ENCODE measurements around the gene KIAA0825.

KIAA0825 gene

DNA sequence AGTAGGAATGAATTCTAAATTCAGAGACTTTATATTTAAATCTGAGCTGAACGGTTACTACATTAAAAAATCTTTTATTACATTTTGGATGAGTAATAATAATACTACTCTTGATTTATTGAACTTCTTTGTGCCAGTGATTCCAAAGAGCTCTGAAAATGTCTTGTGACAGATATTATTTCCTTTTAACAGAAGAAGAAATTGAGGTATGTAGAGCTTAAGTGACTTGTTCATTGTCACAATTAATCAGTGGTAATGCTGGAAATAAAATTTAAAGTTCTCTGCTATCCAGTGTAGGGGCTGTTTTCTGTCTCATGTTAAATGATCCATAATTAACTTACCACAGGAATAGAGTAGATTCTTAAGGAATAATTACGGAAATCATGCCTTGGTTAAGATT is 335.3 kb downstream of the KIAA0825 start:
- Histone ChIP-seq H3K27ac (ENCODE audit: low read depth, low read length, poor library complexity, severe bottlenecking) (no peak overlapping the region), H3K36me3 (ENCODE audit: insufficient read depth, low read length) (no peaks in the 10 kb centered on the region), H3K9ac (ENCODE audit: low read length) (no peak overlapping the region), H3K4me3 (ENCODE audit: low read depth, low read length, poor library complexity, severe bottlenecking) (no peak overlapping the region), H4K20me1 (ENCODE audit: insufficient read depth, low read length) (no peaks in the 10 kb centered on the region), H3K79me2 (ENCODE audit: insufficient read depth, low read length) (no peaks in the 10 kb centered on the region), H3K4me2 (ENCODE audit: low read length) (no peak overlapping the region), H3K9me2 (ENCODE audit: low read depth, low read length) (no peaks in the 10 kb centered on the region), H2AFZ (ENCODE audit: low read length) (no peak overlapping the region), H3F3A (ENCODE audit: insufficient read depth, low read length) (no peaks in the 10 kb centered on the region), H3K9me3 (ENCODE audit: low read length) (no peaks in the 10 kb centered on the region), H3K27me3 (ENCODE audit: insufficient read depth, low read length) (no peaks in the 10 kb centered on the region), H3K4me1 (ENCODE audit: insufficient read depth, low read length, severe bottlenecking) (no peaks in the 10 kb centered on the region)
- TF ChIP-seq, protein P1, sequence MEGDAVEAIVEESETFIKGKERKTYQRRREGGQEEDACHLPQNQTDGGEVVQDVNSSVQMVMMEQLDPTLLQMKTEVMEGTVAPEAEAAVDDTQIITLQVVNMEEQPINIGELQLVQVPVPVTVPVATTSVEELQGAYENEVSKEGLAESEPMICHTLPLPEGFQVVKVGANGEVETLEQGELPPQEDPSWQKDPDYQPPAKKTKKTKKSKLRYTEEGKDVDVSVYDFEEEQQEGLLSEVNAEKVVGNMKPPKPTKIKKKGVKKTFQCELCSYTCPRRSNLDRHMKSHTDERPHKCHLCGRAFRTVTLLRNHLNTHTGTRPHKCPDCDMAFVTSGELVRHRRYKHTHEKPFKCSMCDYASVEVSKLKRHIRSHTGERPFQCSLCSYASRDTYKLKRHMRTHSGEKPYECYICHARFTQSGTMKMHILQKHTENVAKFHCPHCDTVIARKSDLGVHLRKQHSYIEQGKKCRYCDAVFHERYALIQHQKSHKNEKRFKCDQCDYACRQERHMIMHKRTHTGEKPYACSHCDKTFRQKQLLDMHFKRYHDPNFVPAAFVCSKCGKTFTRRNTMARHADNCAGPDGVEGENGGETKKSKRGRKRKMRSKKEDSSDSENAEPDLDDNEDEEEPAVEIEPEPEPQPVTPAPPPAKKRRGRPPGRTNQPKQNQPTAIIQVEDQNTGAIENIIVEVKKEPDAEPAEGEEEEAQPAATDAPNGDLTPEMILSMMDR (IDR thresholded peaks at IDR 0.05; ENCODE audit: low read length) = no peak
- no peak for TF ChIP-seq EZH2 (IDR thresholded peaks at IDR 0.05; ENCODE audit: borderline replicate concordance, low read length)

DNA sequence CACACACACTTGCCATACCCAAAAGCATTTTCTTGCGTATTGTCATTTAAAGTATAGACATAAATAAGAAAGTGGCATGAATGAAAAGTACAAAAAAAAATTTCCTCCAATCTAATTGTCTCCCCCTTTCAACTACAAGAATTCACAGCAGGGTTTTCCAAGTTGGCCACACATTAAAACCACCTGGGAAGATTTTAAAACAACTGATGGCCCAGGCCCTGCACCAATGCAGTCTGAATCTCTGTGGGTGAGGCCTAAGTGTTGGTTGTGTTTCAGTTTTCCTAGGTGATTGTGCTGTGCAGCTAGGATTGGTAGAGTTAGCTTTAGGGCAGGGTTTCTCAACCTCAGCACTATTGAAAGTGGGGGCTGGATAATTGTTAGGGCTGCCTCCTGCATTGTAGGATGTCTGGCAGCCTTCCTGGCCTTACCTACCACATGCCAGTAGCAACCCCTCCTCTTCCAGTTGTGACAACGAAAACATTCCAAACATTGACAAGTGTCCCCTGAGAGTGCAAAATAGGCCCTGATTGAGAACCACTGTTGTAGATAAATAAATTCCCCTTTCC is 337.1 kb downstream of the KIAA0825 start:
- TF ChIP-seq, protein P1 (IDR thresholded peaks at IDR 0.05; ENCODE audit: low read length) = no peak
- no peak for TF ChIP-seq EZH2 (IDR thresholded peaks at IDR 0.05; ENCODE audit: borderline replicate concordance, low read length)
- H3K4me2 ChIP-seq (ENCODE audit: low read length) = no peak overlapping the region

DNA sequence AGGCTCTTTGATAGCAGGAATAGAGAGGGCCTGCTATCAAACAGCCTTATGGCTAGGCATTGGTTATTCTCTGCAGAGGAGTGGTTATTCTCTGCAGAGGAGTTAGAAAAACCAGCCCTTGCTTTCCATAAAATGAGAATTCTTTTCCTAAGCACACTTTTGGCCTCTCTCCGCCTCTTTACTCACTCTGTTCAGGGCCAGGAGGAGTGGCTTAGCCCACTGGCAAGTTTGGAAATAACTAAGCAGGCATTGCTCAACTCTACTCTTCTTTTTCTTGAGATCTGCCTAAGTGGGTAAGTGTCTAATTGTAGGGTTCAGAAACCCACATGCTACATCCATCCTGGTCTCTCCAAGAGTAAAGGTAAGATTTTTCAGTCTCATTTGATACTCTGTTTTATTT is 341.7 kb downstream of the KIAA0825 start:
- H3K27ac ChIP-seq (ENCODE audit: low read depth, low read length, poor library complexity, severe bottlenecking) = no peak overlapping the region
- H3K79me2 ChIP-seq (ENCODE audit: insufficient read depth, low read length) = no peaks in the 10 kb centered on the region
- H3K9me3 ChIP-seq (ENCODE audit: low read length) = no peaks in the 10 kb centered on the region
- H4K20me1 ChIP-seq (ENCODE audit: insufficient read depth, low read length) = no peaks in the 10 kb centered on the region
- H3K9me2 ChIP-seq (ENCODE audit: low read depth, low read length) = no peaks in the 10 kb centered on the region
- H3K36me3 ChIP-seq (ENCODE audit: insufficient read depth, low read length) = no peaks in the 10 kb centered on the region
- no peaks in the 10 kb centered on the region for H3F3A ChIP-seq (ENCODE audit: insufficient read depth, low read length)
- no peak overlapping the region for H3K9ac ChIP-seq (ENCODE audit: low read length)
- H3K4me3 ChIP-seq (ENCODE audit: low read depth, low read length, poor library complexity, severe bottlenecking) = no peak overlapping the region
- H2AFZ ChIP-seq (ENCODE audit: low read length) = no peak overlapping the region
- no peaks in the 10 kb centered on the region for H3K4me1 ChIP-seq (ENCODE audit: insufficient read depth, low read length, severe bottlenecking)
- no peak overlapping the region for H3K4me2 ChIP-seq (ENCODE audit: low read length)
- no peaks in the 10 kb centered on the region for H3K27me3 ChIP-seq (ENCODE audit: insufficient read depth, low read length)
- no peak for TF ChIP-seq EZH2 (IDR thresholded peaks at IDR 0.05; ENCODE audit: borderline replicate concordance, low read length)
- TF ChIP-seq, protein P1 (IDR thresholded peaks at IDR 0.05; ENCODE audit: low read length) = no peak

More for the DNA sequence above, 337.1 kb downstream of the KIAA0825 start:
- Histone ChIP-seq H3K27me3 (ENCODE audit: insufficient read depth, low read length) (no peaks in the 10 kb centered on the region), H3K9me3 (ENCODE audit: low read length) (no peaks in the 10 kb centered on the region), H3K4me1 (ENCODE audit: insufficient read depth, low read length, severe bottlenecking) (no peaks in the 10 kb centered on the region), H3K27ac (ENCODE audit: low read depth, low read length, poor library complexity, severe bottlenecking) (no peak overlapping the region), H3K79me2 (ENCODE audit: insufficient read depth, low read length) (no peaks in the 10 kb centered on the region), H3K36me3 (ENCODE audit: insufficient read depth, low read length) (no peaks in the 10 kb centered on the region), H3K4me3 (ENCODE audit: low read depth, low read length, poor library complexity, severe bottlenecking) (no peak overlapping the region), H4K20me1 (ENCODE audit: insufficient read depth, low read length) (no peaks in the 10 kb centered on the region), H3K9me2 (ENCODE audit: low read depth, low read length) (no peaks in the 10 kb centered on the region), H2AFZ (ENCODE audit: low read length) (no peak overlapping the region), H3K9ac (ENCODE audit: low read length) (no peak overlapping the region), H3F3A (ENCODE audit: insufficient read depth, low read length) (no peaks in the 10 kb centered on the region)
